Measurements from ENCODE around the gene VPS16. TPM values are rescaled to one million over a fixed set of nuclear protein-coding genes. Genes with fewer than 3 reads are reported as not detected.

The VPS16 gene
- total RNA-seq = 10 to 100 TPM; 47.0 to 55.2 TPM

GRCh38 chr20:2840138-2840966 lies at the start of gene VPS16, which contains the start of gene PCED1A:
Gene VPS16 (plus strand): TSS chr20:2840745. CDS start chr20:2840775, 30 bp downstream.
Gene PCED1A (minus strand): TSS chr20:2840655. CDS start chr20:2839912, 743 bp downstream.
- H3K27ac Mint-ChIP-seq = peak within 1 kb of the TSS; percentile 88
- peak; percentile 98 for ATAC-seq
- CTCF ChIA-PET = interaction anchor here (1.6 kb wide), 1 partner anchor 128 kb away, joined by 5 read pairs; no protein-coding TSS in a partner anchor
- peaks cover 2% of the 10 kb centered on the region for H3K27me3 Mint-ChIP-seq (ENCODE audit: low read depth)
- DNase-seq = peak; percentile 90
- H3K9me3 Mint-ChIP-seq (ENCODE audit: insufficient read depth) = no peaks in the 10 kb centered on the region
- POLR2A ChIA-PET = interaction anchor here (0.5 to 2.6 kb wide), 12 partner anchors 8 to 205 kb away, joined by 3 to 9 read pairs (median 3); partner anchors contain the start of genes CPXM1 and PTPRA
- peaks cover 13% of the 10 kb centered on the region for H3K36me3 Mint-ChIP-seq (ENCODE audit: low read depth)
- H3K4me3 Mint-ChIP-seq = peak within 1 kb of the TSS; percentile 83
- H3K4me1 Mint-ChIP-seq (ENCODE audit: low read depth) = peaks cover 18% of the 10 kb centered on the region

DNA sequence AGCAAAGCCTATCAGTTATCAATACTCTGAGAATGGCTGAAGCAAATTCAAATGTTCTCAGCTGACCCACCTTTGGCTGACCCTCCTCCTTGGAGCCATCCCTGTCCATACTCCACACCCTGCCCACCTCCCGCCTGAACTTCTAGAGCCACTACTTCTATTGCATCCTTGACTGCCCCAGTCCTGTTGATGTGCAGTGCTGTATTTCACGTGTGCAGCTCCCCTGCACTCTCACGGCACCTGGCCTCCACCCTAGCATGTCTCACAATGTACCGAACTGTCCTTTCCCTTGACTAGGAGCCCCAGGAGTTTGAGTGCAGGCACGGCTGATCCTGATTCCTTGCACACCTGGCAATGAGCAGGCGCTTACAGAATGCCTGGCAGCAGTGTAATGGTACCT lies 47.1 kb upstream of the VPS16 start:
- ATAC-seq = no peak
- no peaks in the 10 kb centered on the region for H3K36me3 Mint-ChIP-seq (ENCODE audit: low read depth)
- H3K4me3 Mint-ChIP-seq = no peak overlapping the region
- ChIA-PET POLR2A (interaction anchor here (1.0 kb wide), 1 partner anchor 8 kb away, joined by 4 read pairs; no protein-coding TSS in a partner anchor), CTCF (no interaction called here)
- peaks cover 41% of the 10 kb centered on the region for H3K27me3 Mint-ChIP-seq (ENCODE audit: low read depth)
- no peaks in the 10 kb centered on the region for H3K9me3 Mint-ChIP-seq (ENCODE audit: insufficient read depth)
- DNase-seq = no peak
- H3K27ac Mint-ChIP-seq = no peak overlapping the region
- H3K4me1 Mint-ChIP-seq (ENCODE audit: low read depth) = peaks cover 8% of the 10 kb centered on the region

- ChIA-PET POLR2A (interaction anchor here (0.6 kb wide), 2 partner anchors 141 to 450 kb away, joined by 3 read pairs; no protein-coding TSS in a partner anchor), CTCF (no interaction called here)
- Mint-ChIP-seq H3K4me1 (ENCODE audit: low read depth) (peaks cover 12% of the 10 kb centered on the region), H3K27me3 (ENCODE audit: low read depth) (peaks cover 43% of the 10 kb centered on the region), H3K4me3 (no peak overlapping the region), H3K36me3 (ENCODE audit: low read depth) (no peaks in the 10 kb centered on the region), H3K9me3 (ENCODE audit: insufficient read depth) (no peaks in the 10 kb centered on the region), H3K27ac (no peak overlapping the region)
- ATAC-seq = no peak
- DNase-seq = no peak
Measured at GRCh38 chr20:2794202-2794748, 46.3 kb upstream of the VPS16 start.

DNA sequence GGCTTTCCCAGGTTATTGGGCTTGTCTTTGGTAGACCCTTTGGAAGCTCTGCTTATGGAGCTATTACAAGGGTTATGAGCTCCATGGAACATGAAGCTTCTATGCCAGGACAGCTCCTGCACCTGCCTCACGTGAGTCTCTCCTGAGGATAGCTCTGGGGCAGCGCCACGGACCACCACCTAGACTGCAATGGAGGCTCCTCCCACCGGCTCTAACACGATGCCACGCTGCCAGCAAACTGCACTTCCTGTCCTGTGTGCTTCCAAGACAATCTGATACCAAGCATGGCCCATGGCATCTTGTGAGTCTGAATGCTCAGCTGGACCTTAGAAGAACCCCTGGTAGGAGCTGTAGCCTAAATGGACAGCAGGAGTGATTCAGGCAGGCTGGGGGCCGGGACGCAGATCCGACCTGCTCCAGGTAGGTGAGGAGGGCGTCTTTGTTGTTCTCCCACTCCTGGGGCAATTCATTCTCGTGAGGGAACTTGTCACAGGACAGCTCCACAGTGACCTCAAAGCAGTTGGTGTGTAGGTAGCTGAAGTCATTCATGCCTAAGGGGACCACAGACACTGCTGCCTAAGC lies 45.6 kb upstream of the VPS16 start:
- H3K4me1 Mint-ChIP-seq (ENCODE audit: low read depth) = peaks cover 19% of the 10 kb centered on the region
- POLR2A ChIA-PET = no interaction called here
- no peak for ATAC-seq
- no peak for DNase-seq
- H3K27me3 Mint-ChIP-seq (ENCODE audit: low read depth) = peaks cover 46% of the 10 kb centered on the region
- H3K27ac Mint-ChIP-seq = no peak overlapping the region
- no peak overlapping the region for H3K4me3 Mint-ChIP-seq
- H3K36me3 Mint-ChIP-seq (ENCODE audit: low read depth) = peaks cover 2% of the 10 kb centered on the region
- CTCF ChIA-PET = no interaction called here
- no peaks in the 10 kb centered on the region for H3K9me3 Mint-ChIP-seq (ENCODE audit: insufficient read depth)

DNA sequence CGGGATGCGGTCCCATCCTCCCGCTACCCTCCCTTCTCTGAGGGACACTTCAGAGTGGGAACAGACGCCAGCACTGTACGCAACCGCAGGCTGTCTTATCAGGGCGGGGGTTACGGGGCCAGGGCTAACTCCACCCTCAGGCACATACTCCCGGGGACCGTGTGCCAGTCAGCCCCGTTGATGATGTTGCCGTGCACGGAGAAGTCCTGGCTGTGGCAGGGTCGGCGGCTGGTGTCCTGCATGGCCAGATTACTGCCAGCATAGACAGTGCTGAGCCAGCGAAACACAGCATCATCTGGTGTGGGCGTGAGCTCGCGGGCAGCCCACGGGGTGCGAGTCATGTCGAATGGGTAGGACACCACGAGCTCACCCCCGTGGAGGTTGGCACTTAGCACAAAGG lies 45.1 kb upstream of the VPS16 start:
- no peaks in the 10 kb centered on the region for H3K9me3 Mint-ChIP-seq (ENCODE audit: insufficient read depth)
- H3K4me1 Mint-ChIP-seq (ENCODE audit: low read depth) = peaks cover 21% of the 10 kb centered on the region
- H3K27ac Mint-ChIP-seq = no peak overlapping the region
- no peak overlapping the region for H3K4me3 Mint-ChIP-seq
- POLR2A ChIA-PET = no interaction called here
- no peak for ATAC-seq
- DNase-seq = no peak
- CTCF ChIA-PET = no interaction called here
- peaks cover 44% of the 10 kb centered on the region for H3K27me3 Mint-ChIP-seq (ENCODE audit: low read depth)
- peaks cover 3% of the 10 kb centered on the region for H3K36me3 Mint-ChIP-seq (ENCODE audit: low read depth)

DNA sequence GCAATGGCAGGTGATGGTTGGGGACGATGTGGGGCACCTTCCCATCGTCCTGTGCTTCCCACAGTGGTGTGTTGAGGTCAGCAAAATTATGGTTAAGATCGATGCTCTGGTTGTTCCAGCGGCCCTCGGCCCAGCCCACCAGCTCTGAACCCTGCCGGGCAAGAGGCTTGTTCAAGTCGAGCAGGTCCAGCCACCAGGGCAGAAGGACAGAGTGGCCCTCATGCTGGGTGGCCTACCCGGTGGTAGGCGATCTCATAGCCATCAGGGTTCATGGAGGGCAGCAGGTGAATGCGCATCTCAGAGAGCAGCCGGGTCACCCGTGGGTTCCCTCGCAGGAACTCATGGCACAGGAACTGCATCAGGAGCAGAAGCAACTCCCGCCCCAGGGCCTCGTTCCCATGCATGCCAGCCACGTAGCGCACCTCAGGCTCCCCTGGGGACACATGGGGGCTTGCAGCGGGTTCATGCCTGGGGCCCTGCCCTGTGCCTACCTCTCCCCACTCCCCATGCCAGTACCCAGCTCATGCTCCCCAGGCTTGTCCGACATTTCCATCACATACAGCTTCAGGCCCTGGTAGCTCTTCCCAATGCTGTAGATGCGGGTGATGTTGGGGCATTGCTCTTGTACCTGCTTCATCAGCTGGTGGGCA lies 44.4 kb upstream of the VPS16 start:
- POLR2A ChIA-PET = no interaction called here
- H3K36me3 Mint-ChIP-seq (ENCODE audit: low read depth) = peaks cover 3% of the 10 kb centered on the region
- no peak overlapping the region for H3K4me3 Mint-ChIP-seq
- DNase-seq (no peak), ATAC-seq (no peak)
- H3K27me3 Mint-ChIP-seq (ENCODE audit: low read depth) = peaks cover 48% of the 10 kb centered on the region
- H3K4me1 Mint-ChIP-seq (ENCODE audit: low read depth) = peaks cover 27% of the 10 kb centered on the region
- no peak overlapping the region for H3K27ac Mint-ChIP-seq
- CTCF ChIA-PET = no interaction called here
- H3K9me3 Mint-ChIP-seq (ENCODE audit: insufficient read depth) = no peaks in the 10 kb centered on the region

DNA sequence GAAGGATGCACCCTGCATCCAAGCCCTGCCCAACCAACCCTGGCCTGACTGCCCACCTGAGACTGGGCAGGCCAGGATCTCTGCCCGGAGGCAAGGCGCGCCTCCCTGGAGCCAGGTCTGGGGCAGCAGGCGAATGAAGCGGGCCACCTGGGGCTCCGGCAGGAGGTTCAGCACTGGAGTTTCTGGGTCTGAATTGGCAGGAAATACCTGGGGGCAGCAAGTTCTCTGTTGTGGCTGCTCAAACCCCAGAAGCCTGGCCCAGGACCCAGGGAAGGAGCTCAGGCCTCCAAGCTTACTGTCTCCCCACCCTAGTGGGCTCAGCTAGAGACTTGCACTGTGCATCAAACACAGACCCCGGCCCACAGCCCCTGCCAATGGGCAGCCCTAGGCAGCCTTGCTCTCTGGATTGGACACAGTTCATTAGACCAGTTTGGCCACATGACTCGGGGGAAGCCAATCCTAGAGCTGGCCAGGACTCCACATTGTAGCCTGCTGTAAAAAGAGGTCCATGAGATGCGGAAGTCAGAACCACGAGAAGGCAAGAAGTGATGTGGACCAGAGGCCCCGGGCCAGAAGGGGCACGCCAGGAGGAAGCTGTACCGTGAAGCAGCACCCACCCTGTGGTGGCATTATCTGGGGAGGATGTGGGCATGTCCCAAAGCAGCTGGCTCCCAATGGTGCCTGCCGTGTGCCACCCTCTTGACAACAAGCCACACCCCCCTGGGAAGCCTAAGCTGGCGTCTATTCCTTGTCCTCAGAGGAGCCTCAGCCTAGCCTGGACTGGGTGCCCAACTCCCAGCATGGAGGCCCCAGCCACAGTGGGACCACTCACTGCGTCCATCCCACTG lies 43.2 kb upstream of the VPS16 start:
- Mint-ChIP-seq H3K27me3 (ENCODE audit: low read depth) (peaks cover 43% of the 10 kb centered on the region), H3K27ac (no peak overlapping the region), H3K4me3 (no peak overlapping the region), H3K36me3 (ENCODE audit: low read depth) (peaks cover 3% of the 10 kb centered on the region), H3K9me3 (ENCODE audit: insufficient read depth) (no peaks in the 10 kb centered on the region), H3K4me1 (ENCODE audit: low read depth) (peaks cover 32% of the 10 kb centered on the region)
- CTCF ChIA-PET = no interaction called here
- no peak for ATAC-seq
- no peak for DNase-seq
- POLR2A ChIA-PET = no interaction called here

- ChIA-PET CTCF (no interaction called here), POLR2A (interaction anchor here (0.5 kb wide), 1 partner anchor 22 kb away, joined by 6 read pairs; no protein-coding TSS in a partner anchor)
- Mint-ChIP-seq H3K27ac (no peak overlapping the region), H3K4me1 (ENCODE audit: low read depth) (peaks cover 32% of the 10 kb centered on the region), H3K4me3 (no peak overlapping the region), H3K9me3 (ENCODE audit: insufficient read depth) (no peaks in the 10 kb centered on the region), H3K27me3 (ENCODE audit: low read depth) (peaks cover 44% of the 10 kb centered on the region), H3K36me3 (ENCODE audit: low read depth) (peaks cover 3% of the 10 kb centered on the region)
- ATAC-seq (no peak), DNase-seq (no peak)
Measured at GRCh38 chr20:2798095-2798805, 42.3 kb upstream of the VPS16 start.

DNA sequence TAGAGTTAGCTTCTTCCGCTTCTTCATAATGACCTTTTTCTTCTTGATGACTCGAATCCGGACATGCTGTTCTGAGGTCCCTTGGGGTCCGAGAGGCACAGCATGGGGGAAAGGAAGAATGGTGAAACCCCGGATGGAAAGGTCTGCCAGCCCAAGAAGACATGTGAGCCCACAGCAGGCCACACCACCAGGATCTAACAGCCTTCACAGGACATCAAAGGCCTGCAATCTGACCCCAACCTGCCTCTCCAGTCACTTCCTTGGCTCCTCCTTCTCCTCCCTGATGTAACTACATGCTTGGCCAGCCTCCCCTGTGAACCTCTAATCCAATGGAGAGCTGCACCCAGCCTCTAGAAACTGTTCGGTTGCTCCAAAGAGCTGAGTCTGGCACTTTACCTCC lies 41.7 kb upstream of the VPS16 start:
- Mint-ChIP-seq H3K27ac (no peak overlapping the region), H3K36me3 (ENCODE audit: low read depth) (peaks cover 3% of the 10 kb centered on the region), H3K4me1 (ENCODE audit: low read depth) (peaks cover 32% of the 10 kb centered on the region), H3K4me3 (no peak overlapping the region), H3K27me3 (ENCODE audit: low read depth) (peaks cover 44% of the 10 kb centered on the region), H3K9me3 (ENCODE audit: insufficient read depth) (no peaks in the 10 kb centered on the region)
- no peak for ATAC-seq
- DNase-seq = no peak
- ChIA-PET POLR2A (no interaction called here), CTCF (no interaction called here)

DNA sequence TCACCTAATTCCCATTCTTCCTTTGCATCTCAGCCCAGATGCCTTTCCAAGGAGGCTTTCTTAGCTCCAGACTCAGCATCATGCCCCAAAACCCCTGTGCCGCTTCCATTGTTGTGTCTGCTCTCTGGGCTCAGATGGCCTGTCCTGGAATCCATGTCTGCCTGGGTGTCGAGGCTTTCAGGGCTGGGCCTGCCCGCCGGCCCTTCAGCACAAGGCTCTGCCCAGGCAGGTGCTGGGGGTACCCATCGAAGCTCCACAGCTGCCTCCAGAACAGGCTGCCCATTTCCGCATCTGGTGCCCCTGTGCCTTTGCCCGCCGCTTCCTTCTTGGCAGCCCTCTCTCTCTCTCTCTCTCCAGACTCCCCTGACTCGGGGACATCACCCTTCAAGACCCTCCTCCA lies 41.3 kb upstream of the VPS16 start:
- Mint-ChIP-seq H3K36me3 (ENCODE audit: low read depth) (peaks cover 3% of the 10 kb centered on the region), H3K4me3 (peak overlapping the region; percentile 76), H3K27me3 (ENCODE audit: low read depth) (peaks cover 47% of the 10 kb centered on the region), H3K27ac (no peak overlapping the region), H3K9me3 (ENCODE audit: insufficient read depth) (no peaks in the 10 kb centered on the region), H3K4me1 (ENCODE audit: low read depth) (peaks cover 32% of the 10 kb centered on the region)
- ATAC-seq (no peak), DNase-seq (no peak)
- ChIA-PET POLR2A (no interaction called here), CTCF (no interaction called here)

All from activated CD8-positive, alpha-beta T cell treated with anti-CD3 and anti-CD28 coated beads, Interleukin-2, amount 10 ng/mL, durations not matched to agents 7 days and 5 days (primary cell).